Smooth muscle cell (in vitro differentiated cells): ENCODE data around the gene ARPC5L. TPM values are rescaled to one million over a fixed set of nuclear protein-coding genes. Genes with fewer than 3 reads are reported as not detected.

Source experiments
- DNase-seq: peaks from one replicate; lab custom pipeline; 2025; ENCODE audit not compliant: unreplicated experiment; lab: John Stamatoyannopoulos, UW
- H2AFZ ChIP-seq: fragments of 200-600 bp; sonication (generic); 2 replicates; pipeline ENCODE4 v1.6.0; 2016; ENCODE audit warnings: antibody characterized with exemption, low read depth, mild to moderate bottlenecking
- H3F3A ChIP-seq: fragments of 200-600 bp; sonication (generic); 2 replicates; pipeline ENCODE4 v1.6.0; 2017; ENCODE audit warnings: antibody characterized with exemption, low read depth
- H3K27ac ChIP-seq: fragments of 200-600 bp; sonication (generic); 2 replicates; pipeline ENCODE4 v1.5.1; 2016; ENCODE audit warnings: low read depth, mild to moderate bottlenecking
- H3K27me3 ChIP-seq: fragments of 200-600 bp; sonication (generic); 2 replicates; pipeline ENCODE4 v1.6.1; 2016; ENCODE audit warnings: low read depth, mild to moderate bottlenecking
- H3K36me3 ChIP-seq: fragments of 200-600 bp; sonication (generic); 2 replicates; pipeline ENCODE4 v1.5.1; 2016; ENCODE audit warnings: low read depth
- H3K4me1 ChIP-seq: fragments of 200-600 bp; sonication (generic); 2 replicates; pipeline ENCODE4 v1.5.1; 2016; ENCODE audit warnings: low read depth
- H3K4me2 ChIP-seq: fragments of 200-600 bp; sonication (generic); 2 replicates; pipeline ENCODE4 v1.6.0; 2016; ENCODE audit warnings: mild to moderate bottlenecking
- H3K4me3 ChIP-seq: fragments of 200-600 bp; sonication (generic); 2 replicates; pipeline ENCODE4 v1.5.1; 2016; ENCODE audit warnings: mild to moderate bottlenecking
- H3K79me2 ChIP-seq: fragments of 200-600 bp; sonication (generic); 2 replicates; pipeline ENCODE4 v1.6.0; 2016; ENCODE audit warnings: low read depth, mild to moderate bottlenecking
- H3K9ac ChIP-seq: fragments of 200-600 bp; sonication (generic); 2 replicates; pipeline ENCODE4 v1.6.0; 2016; ENCODE audit warnings: low read depth
- H3K9me3 ChIP-seq: fragments of 200-600 bp; sonication (generic); replicated peaks from 2 replicates; pipeline ENCODE4 v1.5.1; 2016; ENCODE audit warnings: low read depth
- H4K20me1 ChIP-seq: fragments of 200-600 bp; sonication (generic); 2 replicates; pipeline ENCODE4 v1.6.0; 2016; ENCODE audit warnings: low read depth
- WGBS: methylation state at CpG from one replicate; pipeline ENCODE4 v1.1.7; 2016; ENCODE audit warnings: low lambda C conversion rate; 5-methylcytosine and 5-hydroxymethylcytosine counted together
- polyA plus RNA-seq: library from polyadenylated mRNA; unstranded; fragments of >200 nt; fragmentation: Nextera tagmentation; extraction: Ambion mirVana; gene quantifications from 2 replicates; pipeline ENCODE4 v1.2.1, GENCODE V29; 2016
- total RNA-seq: library from RNA; depleted of rRNA; stranded (reverse); fragments of >200 nt; gene quantifications from 2 replicates; pipeline ENCODE4 v1.2.3, GENCODE V29; 2014
- TF ChIP-seq, protein P1 (sequence below): fragments of 200-600 bp; sonication (generic); IDR thresholded peaks from 2 replicates; pipeline ENCODE4 v1.5.1; 2017; ENCODE audit warnings: borderline replicate concordance, mild to moderate bottlenecking, antibody characterized with exemption; ENCODE audit not compliant: insufficient read depth, poor library complexity, severe bottlenecking

ARPC5L gene
- total and polyA plus RNA-seq, 2 experiments from 2014 or later, result 20.9 to 69.8 TPM

DNA sequence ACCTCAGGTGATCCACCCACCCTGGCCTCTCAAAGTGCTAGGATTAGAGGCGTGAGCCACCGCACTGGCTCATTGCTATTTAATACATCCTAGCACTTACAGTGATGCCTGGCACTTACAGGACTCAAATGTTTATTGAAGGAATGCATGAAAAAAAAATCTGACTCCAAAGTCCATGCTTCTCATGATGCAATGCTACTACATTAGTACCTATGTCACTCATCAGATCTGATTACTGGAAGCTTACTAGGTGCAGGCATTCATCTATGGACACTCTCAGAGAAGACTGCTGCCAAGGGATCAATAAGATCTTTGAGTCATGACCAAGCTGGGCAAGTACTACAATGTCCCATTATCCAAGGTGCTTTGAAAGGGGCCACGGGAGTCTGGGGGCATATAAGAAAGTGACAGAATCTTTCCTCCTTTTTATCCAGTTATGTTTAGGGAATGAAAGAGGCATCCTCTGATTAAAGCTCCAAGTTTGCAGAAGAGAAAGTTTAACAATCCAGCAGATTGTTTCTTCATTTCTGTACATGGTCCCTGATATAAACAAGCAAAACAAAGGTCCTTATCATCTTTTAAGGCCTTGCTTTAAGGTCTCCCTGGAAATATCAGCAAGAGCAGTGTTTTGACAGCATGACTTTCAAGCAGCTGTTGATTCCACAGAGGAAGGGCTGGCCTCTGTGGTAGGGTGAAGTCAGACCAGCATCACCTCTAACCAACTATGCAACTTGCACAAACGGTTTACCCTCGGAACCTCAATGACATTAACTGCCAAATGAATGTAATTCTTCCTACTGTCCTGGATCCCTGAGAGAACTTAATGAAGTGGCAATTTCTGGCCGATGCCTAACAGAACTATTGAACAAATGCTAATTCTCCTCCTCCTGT lies 35.9 kb downstream of the ARPC5L start:
- H3K9ac ChIP-seq, result no peak overlapping the region
- WGBS, result 96% methylated on average over 6 of the region's 6 CpGs
- no peak overlapping the region for H3K4me2 ChIP-seq
- no peaks in the 10 kb centered on the region for H3K79me2 ChIP-seq
- H2AFZ ChIP-seq, result no peak overlapping the region
- TF ChIP-seq, protein P1, sequence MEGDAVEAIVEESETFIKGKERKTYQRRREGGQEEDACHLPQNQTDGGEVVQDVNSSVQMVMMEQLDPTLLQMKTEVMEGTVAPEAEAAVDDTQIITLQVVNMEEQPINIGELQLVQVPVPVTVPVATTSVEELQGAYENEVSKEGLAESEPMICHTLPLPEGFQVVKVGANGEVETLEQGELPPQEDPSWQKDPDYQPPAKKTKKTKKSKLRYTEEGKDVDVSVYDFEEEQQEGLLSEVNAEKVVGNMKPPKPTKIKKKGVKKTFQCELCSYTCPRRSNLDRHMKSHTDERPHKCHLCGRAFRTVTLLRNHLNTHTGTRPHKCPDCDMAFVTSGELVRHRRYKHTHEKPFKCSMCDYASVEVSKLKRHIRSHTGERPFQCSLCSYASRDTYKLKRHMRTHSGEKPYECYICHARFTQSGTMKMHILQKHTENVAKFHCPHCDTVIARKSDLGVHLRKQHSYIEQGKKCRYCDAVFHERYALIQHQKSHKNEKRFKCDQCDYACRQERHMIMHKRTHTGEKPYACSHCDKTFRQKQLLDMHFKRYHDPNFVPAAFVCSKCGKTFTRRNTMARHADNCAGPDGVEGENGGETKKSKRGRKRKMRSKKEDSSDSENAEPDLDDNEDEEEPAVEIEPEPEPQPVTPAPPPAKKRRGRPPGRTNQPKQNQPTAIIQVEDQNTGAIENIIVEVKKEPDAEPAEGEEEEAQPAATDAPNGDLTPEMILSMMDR, result no peak
- H4K20me1 ChIP-seq, result no peaks in the 10 kb centered on the region
- no peaks in the 10 kb centered on the region for H3K36me3 ChIP-seq
- H3K9me3 ChIP-seq, result no peaks in the 10 kb centered on the region
- no peaks in the 10 kb centered on the region for H3K27me3 ChIP-seq
- no peaks in the 10 kb centered on the region for H3K4me1 ChIP-seq
- no peak for DNase-seq
- H3K27ac ChIP-seq, result no peak overlapping the region
- no peak overlapping the region for H3K4me3 ChIP-seq
- H3F3A ChIP-seq, result no peaks in the 10 kb centered on the region

DNA sequence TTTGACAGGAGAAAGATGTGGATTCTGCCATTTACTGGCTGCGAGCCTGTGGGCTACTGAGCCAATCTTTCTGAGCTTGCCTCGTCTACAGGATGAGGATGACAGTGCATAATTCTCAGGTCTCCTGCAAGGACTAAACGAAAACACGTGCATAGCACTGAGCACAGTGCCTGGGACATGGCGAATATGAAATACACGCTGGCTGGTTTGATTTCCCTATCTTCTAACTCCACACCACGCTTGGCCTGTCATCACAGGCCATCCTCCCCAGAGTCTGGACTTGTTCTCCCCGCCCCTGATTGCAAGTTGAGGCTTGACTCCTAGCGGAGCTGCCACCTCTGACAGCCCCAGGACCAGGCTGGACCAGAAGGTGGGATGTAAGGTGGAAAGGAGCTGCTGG lies 37.9 kb downstream of the ARPC5L start:
- Histone ChIP-seq H3K9ac (no peak overlapping the region), H3F3A (no peaks in the 10 kb centered on the region), H3K79me2 (no peaks in the 10 kb centered on the region), H3K36me3 (no peaks in the 10 kb centered on the region), H3K4me2 (no peak overlapping the region), H4K20me1 (no peaks in the 10 kb centered on the region), H2AFZ (no peak overlapping the region), H3K4me3 (no peak overlapping the region), H3K27ac (no peak overlapping the region), H3K27me3 (no peaks in the 10 kb centered on the region), H3K9me3 (no peaks in the 10 kb centered on the region), H3K4me1 (no peaks in the 10 kb centered on the region)
- 96% methylated on average over 9 of the region's 9 CpGs for WGBS
- TF ChIP-seq, protein P1, result no peak
- DNase-seq, result no peak

DNA sequence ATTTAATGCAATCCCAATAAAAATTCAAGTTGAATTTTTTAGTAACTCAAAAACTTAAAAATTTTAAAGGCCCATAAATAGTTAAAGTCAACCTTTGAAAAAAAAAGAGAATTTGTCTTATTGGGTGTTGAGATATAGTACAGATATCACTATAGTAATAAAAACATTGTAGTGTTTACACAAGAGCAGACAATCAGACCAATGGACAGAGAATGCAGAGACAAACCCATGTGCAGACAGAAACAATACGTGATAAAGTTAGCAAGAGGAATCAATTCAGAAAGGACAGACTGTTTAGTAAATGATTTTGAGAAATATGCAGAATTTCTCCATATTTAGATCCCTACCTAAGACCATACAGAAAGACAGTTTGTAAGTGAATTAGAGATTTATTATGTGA lies 45.0 kb downstream of the ARPC5L start:
- WGBS, result 67% methylated on average over 1 of the region's 1 CpG

More for the DNA sequence above, 45.0 kb downstream of the ARPC5L start:
- H3F3A ChIP-seq, result no peaks in the 10 kb centered on the region
- no peaks in the 10 kb centered on the region for H3K9me3 ChIP-seq
- H3K4me1 ChIP-seq, result no peaks in the 10 kb centered on the region
- H3K27me3 ChIP-seq, result no peaks in the 10 kb centered on the region
- no peaks in the 10 kb centered on the region for H3K79me2 ChIP-seq
- DNase-seq, result no peak
- H3K27ac ChIP-seq, result no peak overlapping the region
- no peak overlapping the region for H3K9ac ChIP-seq
- no peaks in the 10 kb centered on the region for H4K20me1 ChIP-seq
- H3K4me3 ChIP-seq, result no peak overlapping the region
- no peak overlapping the region for H2AFZ ChIP-seq
- H3K36me3 ChIP-seq, result no peaks in the 10 kb centered on the region
- no peak overlapping the region for H3K4me2 ChIP-seq
- TF ChIP-seq, protein P1, result no peak
